Measurements from ENCODE around the gene OR2T27.
"Not testable (repeated sequence)": the region's sequence is repeated elsewhere in the genome, so short reads cannot be mapped to it uniquely, and the experiment has no call there.

DNA sequence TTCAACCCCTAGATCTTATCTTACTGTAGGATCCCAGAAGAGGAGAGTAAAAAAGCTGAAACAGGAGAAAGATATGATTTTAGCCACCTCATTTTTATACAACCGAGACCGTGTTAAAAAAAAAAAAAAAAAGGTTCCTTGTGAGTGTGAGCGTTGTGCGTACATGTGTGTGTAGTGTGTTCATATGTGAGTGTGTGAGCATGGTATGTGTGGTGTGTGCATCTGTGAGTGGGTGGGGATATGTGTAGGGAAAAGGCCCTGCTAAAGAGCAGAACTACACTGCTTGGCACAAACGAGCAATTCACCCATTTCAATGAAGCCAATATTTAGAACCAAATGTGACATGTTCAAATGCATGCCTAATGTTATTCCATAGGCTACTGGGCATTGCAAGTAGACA, 13.7 kb downstream of the OR2T27 start:
- TF ChIP-seq TARDBP (IDR thresholded peaks at IDR 0.05); SP1 (IDR thresholded peaks at IDR 0.05); BHLHE40 (IDR thresholded peaks at IDR 0.05; ENCODE audit: borderline replicate concordance); NFRKB (IDR thresholded peaks at IDR 0.05); ELF4 (IDR thresholded peaks at IDR 0.05); FOXA1 (IDR thresholded peaks at IDR 0.05); L3MBTL2 (conservative IDR thresholded peaks at IDR 0.05); FOXM1 (IDR thresholded peaks at IDR 0.05; ENCODE audit: borderline replicate concordance); LEF1 (IDR thresholded peaks at IDR 0.05; ENCODE audit: borderline replicate concordance): not testable (repeated sequence)
